HT1080 (cell line): ENCODE measurements around the gene KRTAP17-1. TPM values are rescaled to one million over a fixed set of nuclear protein-coding genes. Genes with fewer than 3 reads are reported as not detected.

ENCODE experiments used
- DNase-seq: peaks from one replicate; pipeline ENCODE4 v3.0.0-alpha.2; 2015; ENCODE audit warnings: low read depth
- total RNA-seq: library from RNA; depleted of rRNA; stranded (reverse); fragments of >200 nt; shearing (Covaris generic); gene quantifications from 2 replicates; pipeline ENCODE4 v1.2.3, GENCODE V29; 2014

The KRTAP17-1 gene
- total RNA-seq, 1 experiment from 2014 or later = not detected

DNA sequence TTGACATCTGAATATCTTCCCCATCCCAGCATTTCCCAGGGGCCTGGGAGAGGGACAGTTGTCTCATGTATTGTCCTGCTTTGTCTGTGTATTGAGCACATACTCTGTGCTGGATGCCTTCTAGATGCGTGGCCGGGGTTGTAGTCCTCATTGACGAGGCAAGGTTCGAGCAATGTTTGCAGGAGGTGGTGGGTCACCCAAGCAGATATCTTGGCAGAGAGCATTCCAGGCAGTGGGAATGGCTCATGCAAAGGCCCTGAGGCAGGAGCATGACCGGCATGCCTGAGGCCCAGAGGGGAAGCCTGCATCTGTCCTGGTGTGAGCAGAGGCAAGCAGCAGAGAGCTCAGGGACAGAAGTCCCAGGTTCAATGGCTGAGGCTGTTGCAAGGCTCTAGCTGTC is 17.6 kb upstream of the KRTAP17-1 start:
- no peak for DNase-seq

DNA sequence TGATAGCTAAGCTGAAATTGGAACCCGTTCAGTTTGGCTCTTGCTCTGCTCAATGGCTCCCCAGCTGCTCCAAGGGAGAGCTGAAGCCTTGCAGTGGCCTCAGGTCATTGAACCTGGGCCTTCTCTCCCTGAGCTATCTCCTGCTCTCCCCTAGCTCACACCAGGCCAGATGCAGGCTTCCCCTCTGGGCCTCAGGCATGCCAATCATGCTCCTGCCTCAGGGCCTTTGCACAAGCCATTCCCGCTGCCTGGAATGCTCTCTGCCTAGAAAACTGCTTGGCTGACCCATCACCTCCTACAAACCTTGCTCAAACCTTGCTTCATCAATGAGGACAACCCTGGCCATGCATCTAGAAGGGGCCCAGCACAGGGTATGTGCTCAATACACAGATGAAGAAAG is 16.7 kb upstream of the KRTAP17-1 start:
- DNase-seq = no peak

DNA sequence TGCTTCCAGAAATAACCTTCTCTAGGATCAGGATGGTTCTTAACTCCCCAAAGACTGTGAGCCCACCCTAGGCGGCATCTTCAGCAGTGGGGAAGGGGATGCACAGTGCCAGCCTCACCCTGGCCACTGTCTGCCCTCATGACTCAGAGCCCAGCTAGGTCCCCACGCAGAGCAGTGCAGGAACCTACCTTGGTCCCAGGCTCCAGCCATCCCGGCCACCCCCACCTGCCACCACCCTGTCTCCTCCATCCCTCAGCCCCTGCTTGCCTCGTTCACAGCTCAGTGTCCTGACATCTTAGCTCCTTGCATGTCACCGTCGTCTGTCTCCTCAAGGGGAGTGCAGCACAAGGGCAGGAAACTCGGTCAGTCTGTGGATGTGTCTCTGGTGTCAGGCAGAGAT is 16.1 kb upstream of the KRTAP17-1 start:
- no peak for DNase-seq

DNA sequence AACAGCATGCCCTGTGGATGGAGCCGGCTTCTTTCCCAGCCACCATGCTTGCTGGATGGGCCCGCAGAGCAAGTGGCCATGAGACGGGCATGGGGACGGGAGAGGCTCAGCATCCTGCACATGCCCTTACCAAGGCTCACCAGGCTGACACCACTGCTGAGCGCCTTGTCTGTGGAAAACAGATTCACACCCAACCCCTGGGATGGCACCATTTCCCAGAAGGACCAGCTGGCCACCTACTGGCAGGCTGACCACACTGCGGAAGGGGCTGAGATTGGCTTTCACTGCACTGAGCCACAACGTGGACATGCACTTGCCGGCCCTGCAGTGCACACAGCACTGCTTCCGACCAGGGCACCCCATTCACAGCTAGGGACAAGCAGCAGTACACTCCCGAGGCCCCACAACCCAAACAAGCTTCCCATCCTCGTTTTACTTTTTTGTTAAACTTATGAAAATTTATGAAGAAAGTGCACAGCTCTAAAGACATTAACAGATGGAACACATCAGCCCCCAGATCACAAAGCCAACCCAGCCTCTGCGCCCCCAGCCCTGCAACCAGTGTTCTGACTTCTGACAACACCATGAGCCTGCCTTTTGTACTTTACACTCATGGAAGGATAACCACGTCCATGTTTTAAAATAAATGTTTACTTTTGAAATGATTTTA is 13.9 kb upstream of the KRTAP17-1 start:
- DNase-seq = peak; percentile 57

DNA sequence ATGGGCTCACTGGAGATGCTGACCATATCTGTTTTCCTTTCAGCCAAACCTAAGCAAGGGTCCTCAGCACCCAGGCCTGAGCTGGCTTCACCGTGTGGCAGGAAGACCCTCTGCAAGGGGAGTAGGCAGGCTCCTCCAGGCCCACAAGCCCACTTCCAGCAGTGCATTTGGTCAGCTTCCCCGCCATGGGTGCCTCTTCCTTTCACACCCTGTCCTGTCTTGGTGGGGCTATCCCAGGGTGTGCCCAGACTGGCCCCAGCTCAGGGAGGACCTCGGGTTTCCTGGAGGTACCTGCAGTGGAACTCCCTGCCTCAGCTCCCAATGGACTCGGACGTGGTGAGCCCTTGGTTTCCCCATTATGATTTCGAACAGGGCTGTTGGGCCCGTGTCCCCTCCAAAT is 12.7 kb upstream of the KRTAP17-1 start:
- no peak for DNase-seq

DNA sequence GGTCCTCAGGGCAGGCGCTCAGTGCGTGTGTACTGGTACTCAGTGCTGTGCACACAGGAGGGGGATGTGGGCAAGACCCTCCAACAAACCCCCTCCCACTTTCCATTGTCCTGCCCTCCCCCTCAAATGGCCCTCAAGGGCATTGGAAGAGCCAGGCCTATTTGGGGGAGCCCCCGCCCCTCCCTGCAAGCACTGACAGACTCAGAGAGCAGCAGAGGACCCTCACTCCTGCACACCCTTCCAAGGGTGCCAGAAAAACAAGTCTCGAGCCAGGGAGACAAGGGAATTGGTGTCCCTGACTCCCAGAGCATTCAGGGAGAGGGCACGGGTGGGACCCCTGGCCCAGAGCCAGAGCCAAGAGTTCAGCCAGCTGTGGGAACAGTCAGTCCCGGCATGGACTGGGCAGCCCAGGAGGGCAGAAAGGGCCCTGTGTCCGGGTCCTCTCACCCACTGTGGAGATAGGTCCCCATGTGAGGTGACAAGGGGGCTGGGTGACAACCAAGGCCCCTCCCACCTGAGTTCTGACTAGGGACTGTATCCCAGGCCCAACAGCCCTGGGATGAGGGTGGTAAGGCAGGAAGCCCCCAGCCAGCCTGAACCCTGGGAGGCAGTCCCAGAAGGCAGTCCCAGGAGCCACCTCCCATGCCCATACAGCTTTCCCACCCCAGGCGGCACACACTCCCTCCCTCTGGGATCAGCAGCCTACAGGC is 12.1 kb upstream of the KRTAP17-1 start:
- no peak for DNase-seq

DNA sequence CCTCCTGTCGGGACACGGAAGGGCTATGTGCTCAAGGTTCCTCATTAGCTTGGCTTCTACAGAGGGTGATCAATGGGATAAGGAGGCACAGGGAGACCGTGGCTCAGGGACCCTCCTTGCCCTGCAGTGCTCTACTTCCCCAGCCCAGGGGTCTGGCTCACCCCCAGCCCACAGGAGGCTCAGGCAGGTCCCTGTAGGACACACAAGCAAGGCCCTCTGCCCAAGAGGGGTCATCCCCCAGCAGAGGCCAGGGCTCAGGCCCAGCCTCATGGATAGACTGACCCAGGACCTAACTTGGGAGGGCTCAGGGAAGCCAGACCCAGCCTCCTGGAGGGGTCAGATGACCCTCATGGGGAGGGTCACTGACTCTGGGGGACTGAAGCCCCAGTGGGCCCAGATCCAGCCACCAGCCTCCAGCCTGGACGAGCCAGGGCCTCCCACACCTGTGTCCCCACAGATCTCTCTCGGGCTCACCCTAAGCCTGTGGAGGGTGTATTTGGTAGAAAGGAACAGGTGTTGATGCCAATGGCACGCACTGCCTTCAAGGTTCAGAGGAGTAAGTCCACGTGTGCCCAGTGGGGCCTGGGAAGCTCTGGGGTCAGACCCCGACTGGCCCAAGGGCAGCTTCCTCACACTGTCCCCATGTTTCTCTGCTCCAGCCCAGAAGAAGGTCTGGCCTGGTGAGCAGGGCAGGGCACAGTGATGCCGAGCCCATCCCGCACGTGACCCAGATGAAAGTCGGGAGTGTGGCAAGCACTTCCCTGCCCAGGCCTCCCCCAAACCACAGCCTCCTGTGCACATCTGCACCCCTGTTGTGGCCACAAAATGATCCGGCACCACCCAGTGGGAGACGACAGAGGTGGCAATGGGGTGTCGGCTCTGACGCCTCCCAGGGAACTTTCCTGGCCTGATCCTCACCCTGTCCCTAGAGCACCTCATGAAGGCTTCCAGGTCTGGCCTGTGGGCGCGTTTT is 10.9 kb upstream of the KRTAP17-1 start:
- no peak for DNase-seq

DNA sequence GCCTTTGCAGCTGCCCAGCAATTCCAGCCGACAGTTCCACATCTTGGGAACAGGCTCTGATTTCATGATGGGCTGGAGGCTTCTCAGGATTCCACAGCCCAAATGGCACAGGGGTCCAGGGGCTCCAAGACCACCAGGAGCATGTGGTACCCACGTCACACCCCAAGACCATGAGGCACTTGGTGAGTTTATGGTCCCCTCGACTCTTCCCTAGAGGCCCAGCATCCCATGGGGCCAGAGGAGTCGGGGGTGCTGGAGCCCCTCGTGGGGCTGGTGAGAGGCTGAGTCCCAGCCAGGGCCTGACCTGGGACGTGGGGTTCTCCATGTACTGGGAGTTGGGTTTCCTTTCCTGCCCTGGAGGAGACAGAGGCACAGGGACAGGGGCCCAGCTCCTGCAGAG is 10.1 kb upstream of the KRTAP17-1 start:
- DNase-seq = no peak

DNA sequence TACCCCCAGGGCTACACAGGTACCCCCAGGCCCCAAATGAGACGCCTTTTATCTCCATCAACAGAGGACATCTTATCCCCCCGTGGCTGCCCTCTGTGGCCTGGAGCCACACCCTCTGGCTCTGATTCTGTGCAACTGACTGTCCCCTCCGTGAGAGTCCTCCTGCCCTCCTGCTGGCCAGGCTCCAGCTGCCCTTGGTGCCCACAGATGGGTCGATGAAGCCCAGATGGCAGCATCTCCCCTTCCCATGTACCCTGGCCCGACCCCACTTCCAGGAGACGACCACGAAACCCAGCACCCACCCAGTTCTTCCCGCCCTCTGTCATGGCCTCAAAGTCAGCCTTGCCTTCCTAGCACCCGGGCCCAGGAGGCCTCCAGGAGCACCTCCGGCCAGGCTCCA is 9.6 kb upstream of the KRTAP17-1 start:
- no peak for DNase-seq

DNA sequence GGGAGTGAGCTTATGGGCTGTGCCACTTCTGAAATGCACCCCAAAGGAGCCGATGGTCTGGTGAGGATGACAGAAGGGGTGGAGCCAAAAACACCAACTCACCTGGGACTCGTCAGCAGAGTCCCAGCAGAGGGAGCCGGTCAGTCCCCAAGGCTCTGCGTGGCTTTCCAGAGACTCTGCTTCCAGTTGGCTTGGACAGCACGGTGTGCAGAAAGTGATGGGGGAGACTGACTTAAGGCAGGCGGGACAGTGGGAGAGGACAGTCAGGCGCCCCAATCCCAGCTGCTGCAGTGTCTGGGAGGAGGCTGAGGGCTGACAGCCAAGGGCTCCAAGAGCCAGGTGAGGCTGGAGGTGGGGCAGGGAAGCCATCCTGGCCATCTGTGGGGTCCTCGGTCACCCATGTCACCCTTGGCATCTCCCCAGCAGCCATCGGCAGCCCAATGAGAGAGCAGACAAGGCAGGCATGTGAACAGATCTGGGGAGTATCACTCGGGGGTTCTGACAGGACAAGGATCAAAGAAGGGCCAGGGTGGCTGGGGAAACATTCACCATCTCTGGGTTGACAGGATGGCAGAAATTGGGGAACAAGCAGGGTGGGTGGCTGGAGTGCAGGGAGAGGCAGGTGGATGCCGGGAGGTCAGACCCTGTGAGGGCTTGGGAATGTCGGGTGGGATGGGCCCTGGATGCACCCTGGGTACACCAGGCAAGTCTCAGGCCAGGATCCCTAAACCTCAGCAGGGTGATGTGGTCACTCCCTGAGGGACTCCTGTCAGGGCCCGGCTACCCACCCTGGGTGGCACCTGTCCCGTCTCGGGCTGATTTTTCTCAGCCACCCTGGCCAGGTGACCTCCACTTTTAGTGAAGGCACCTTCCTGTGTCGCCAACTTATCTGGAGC is 8.9 kb upstream of the KRTAP17-1 start:
- no peak for DNase-seq

DNA sequence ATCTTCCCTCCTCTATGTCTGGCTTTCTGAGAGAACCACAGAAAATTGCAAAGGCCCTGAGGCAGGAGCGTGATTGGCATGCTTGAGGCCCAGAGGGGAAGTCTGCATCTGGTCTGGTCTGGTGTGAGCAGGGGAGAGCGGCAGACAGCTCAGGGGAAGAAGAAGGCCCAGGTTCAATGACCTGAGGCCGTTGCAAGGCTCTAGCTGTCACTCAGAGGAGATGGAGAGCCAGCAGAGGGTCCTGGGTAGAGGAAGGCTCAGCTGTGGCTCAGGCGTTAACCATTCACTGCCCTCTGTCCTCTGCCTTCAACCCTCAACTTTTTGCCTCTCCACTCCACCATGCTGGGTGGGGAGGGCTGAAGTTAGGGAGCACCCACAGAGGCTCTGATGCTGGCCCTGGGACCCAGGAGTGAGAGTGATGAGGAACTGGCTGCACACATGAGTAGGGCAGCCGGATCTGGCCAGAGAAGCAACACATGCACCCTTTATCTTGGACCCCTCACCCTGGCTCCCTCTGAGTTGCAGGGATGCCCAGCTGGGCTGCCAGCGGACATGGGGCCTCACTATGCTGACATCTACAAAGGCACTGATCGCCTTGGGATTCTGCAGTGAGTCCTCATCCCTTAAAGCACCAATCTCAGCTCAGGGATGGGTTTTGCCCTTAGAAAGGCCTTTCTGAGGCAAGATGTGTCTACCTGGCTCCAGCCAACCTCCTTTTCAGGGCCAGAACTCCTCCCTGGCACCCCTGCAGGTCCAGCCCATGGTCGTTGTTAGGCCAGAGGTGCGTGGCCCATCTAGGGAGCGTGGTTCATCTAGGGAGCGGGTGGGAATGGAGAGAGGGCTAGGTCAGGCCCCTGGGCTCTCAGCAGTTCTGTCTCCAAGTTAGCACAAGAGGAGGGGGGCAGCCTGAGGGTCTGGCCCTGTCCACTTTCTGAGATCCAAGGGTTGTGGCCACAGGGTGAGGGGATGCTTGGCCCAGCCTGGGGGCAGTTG is 7.7 kb upstream of the KRTAP17-1 start:
- no peak for DNase-seq

DNA sequence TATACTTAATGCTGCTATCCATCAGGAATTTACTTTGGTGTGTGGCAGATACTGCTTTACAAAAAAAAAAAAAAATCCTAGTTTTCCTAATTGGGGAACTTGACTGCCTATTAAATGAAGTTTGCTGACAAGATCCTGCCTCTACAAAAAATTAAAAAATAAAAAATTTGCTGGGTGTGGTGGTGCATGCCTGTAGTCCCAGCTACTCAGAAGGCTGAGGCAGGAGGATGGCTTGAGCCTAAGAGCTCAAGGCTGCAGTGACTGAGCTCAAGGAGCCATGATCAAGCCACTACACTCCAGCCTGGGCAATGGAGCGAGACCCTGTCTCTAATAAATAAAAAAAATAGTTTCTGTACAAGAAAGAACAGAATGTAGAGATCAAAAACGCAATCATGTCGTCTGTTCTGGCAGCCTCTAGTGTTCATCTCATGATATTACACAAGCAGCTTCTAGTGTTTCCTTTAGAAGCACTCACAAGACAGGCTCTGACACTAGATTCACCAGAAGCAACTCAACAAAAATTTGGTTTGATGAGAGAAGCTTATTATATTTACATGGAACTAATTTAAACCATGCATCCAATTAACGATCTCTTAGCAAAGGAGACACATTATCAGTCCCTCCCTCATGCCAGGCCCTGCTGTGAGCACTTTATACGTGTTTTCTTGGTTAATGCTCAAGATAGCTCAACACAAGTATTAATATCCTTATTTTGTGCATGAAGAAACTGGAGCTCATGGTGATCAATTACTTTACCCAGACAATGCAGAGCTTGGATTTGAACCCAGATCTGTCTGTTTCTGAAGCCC is 6.8 kb upstream of the KRTAP17-1 start:
- peak; percentile 46 for DNase-seq

DNA sequence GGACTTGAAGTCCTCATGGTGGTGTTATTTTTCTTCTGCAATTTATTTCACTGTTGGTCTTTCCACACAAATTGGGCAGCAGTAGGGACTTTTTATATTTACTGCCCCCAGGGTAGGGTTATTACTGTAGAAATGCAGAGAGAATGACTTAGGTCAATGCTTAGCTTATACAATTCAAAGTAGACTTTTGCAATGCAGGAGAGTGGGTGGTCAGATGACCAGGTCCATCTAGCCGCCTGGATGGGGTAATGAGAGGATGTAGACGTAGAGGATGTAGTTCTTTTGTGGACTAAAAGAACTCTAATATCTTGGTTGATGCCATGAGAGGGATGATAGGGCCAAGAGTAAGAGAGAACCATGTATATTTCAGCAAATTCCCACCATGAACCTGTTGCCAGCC is 2.7 kb upstream of the KRTAP17-1 start:
- no peak for DNase-seq

DNA sequence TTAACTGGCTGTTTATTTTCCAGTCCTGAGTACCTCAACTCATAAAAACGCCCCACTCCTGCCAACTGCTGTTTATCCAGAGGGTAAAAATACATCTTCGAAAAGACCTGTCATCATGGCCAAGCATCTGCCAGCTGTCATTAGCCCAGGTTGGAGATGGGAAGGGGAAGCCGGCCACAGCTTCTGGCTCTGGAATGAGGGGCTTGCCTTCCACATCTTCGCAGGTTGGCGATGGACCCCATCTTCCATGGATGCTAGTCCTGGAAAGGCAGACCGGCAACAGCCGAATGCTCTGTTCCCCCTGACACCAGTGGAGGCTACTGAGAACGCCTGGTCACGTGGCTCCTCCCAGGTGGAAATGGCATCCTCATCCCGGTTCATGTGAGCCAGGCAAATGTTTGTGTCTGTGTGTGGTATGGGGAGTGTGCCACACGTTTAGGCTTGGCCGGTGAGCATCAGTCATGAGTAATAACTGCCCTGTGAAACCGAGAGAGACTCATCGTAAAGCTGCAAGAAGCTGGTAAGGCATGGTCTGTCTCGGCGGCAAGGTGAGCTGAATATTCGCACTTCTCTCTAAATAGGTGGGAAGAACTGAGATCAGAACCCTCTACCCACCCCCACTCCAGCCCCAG is 420 bp upstream of the KRTAP17-1 start:
- DNase-seq = no peak

DNA sequence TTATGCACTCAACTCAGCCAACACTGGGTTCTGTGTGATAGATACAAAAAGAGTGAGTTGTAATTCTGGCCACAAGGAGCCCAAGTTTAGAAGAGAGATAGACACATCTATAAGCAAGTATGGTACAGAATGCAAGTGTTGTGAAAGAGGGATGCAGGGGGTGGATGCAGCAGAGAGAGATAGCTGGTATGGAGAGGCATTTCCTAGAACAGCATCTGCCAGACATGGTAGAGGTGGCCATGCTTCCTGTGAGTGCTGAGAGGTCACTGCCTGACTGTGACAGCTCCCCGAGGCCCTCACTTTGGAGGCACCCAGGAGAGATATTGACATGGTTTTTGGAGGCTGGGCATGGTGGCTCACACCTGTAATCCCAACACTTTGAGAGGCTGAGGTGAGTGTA is 4.4 kb downstream of the KRTAP17-1 start:
- DNase-seq = no peak

DNA sequence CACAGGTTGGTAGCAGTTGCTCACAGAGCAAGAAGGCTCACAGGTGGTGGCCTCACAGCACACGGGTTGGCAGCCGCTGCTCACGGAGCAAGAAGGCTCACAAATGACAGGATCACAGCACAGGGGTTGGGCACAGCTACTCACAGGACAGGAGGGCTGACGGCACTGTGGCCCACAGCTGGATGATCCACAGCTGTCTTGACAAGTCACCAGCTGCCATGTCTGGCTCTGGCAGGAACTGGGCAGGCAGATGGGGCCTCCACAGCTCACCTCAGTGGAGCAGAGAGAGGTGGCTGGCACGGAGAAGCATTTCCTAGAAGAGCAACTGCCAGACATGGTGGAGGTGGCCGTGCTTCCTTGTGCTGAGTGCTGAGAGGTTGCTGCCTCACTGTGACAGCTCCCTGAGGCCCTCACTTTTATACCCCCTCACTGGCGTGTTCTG is 6.6 kb downstream of the KRTAP17-1 start, which contains the start of gene KRTAP16-1:
Gene KRTAP16-1, minus strand, starts transcription at position 392 of the 442 bp plus-strand sequence. Its CDS starts 56 bp downstream, at position 336.
- DNase-seq = no peak

DNA sequence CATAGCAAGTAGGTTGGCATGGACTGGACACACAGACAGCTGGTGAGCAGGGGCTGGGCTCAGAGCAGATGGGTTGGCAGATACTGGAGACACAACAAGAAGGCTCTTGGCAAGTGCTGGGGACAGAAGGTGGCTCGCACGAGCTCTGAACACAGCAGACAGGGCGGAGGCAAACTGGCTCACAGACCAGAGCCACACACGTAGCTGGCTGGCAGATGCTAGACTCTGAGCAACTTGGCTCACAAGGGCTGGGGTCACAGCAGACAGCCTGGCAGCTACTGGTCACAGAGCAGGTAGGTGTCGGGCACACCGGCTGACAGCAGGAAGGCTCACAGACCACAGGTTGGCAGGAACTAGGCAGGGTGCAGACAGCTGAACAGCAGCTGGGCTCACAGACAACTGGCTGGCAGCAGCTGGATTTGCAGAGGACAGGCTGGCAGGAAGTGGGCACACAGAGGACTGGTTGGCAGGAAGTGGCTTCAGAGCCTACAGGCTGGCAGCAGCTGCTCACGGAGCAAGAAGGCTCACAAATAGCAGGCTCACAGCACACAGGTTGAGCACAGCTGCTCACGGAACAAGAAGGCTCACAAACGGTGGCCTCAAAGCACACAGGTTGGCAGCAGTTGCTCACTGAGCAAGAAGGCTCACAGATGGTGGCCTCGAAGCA is 7.1 kb downstream of the KRTAP17-1 start:
- DNase-seq = peak; percentile 57

DNA sequence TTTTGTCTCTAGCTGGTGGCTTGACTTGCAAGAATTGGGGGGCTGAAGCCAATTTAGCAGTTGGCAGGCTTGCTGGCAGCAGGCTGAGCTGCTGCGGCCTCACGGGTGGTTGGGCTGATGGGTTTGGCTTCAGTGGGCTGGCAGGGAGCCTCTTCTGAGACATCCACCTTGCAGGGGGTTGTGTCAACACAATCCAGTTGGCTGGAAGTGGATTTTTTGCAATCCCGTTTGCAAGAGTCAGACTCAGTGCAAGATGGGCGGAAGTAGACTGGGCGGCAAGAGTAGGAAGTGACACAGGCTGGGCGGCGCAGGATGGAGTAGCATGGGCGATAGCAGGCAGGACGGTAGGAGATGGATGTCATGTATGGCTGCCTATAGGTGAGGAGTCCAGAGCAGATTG is 7.9 kb downstream of the KRTAP17-1 start:
- peak; percentile 49 for DNase-seq
